Measurements from ENCODE around the gene PRXL2B.

- TF ChIP-seq CTCF (conservative IDR thresholded peaks at IDR 0.05; ENCODE audit: low read depth, low read length) (no peak), EZH2 (IDR thresholded peaks at IDR 0.05; ENCODE audit: borderline replicate concordance, low read depth, low read length, poor library complexity, severe bottlenecking) (no peak)
Observed at GRCh38 chr1:2587860-2588571, 1.4 kb downstream of the PRXL2B start.
